Mesendoderm (in vitro differentiated cells): ENCODE data around the gene XXYLT1.
"Not testable (repeated sequence)": the region's sequence is repeated elsewhere in the genome, so short reads cannot be mapped to it uniquely, and the experiment has no call there.

Source experiments
- DNase-seq: peaks from one replicate; pipeline ENCODE4 v3.0.0; 2013
- H2AK5ac ChIP-seq: 2 replicates; pipeline ENCODE4 v1.6.1; 2013; ENCODE audit warnings: low read length, inconsistent platforms
- H2BK120ac ChIP-seq: 2 replicates; pipeline ENCODE4 v1.6.1; 2013; ENCODE audit warnings: low read depth, mild to moderate bottlenecking, low read length, moderate library complexity, mixed read lengths
- H2BK15ac ChIP-seq: replicated peaks from 2 replicates; pipeline ENCODE4 v1.6.1; 2013; ENCODE audit warnings: low read depth, mild to moderate bottlenecking, moderate library complexity
- H2BK5ac ChIP-seq: 2 replicates; pipeline ENCODE4 v1.6.1; 2013; ENCODE audit warnings: low read length, inconsistent platforms
- H3K18ac ChIP-seq: 2 replicates; pipeline ENCODE4 v1.6.1; 2013; ENCODE audit warnings: mild to moderate bottlenecking, low read length, mixed read lengths
- H3K23ac ChIP-seq: one replicate; pipeline ENCODE4 v1.6.1; 2013; ENCODE audit warnings: low read length
- H3K27ac ChIP-seq: 2 replicates; pipeline ENCODE4 v1.5.1; 2013; ENCODE audit warnings: low read depth, mild to moderate bottlenecking, inconsistent platforms, low read length, moderate library complexity
- H3K27me3 ChIP-seq: 2 replicates; pipeline ENCODE4 v1.6.1; 2013; ENCODE audit warnings: low read length, control low read depth, mild to moderate bottlenecking, inconsistent platforms; ENCODE audit not compliant: insufficient read depth, poor library complexity
- H3K36me3 ChIP-seq: 2 replicates; pipeline ENCODE4 v1.6.1; 2013; ENCODE audit warnings: low read length, inconsistent platforms; ENCODE audit not compliant: control insufficient read depth, insufficient read depth
- H3K4ac ChIP-seq: one replicate; pipeline ENCODE4 v1.6.1; 2013; ENCODE audit warnings: low read depth, mild to moderate bottlenecking, low read length, moderate library complexity
- H3K4me1 ChIP-seq: 2 replicates; pipeline ENCODE4 v1.6.1; 2013; ENCODE audit warnings: low read depth, low read length, inconsistent platforms; ENCODE audit not compliant: control insufficient read depth
- H3K4me2 ChIP-seq: 2 replicates; pipeline ENCODE4 v1.6.1; 2013; ENCODE audit warnings: low read length
- H3K4me3 ChIP-seq: 2 replicates; pipeline ENCODE4 v1.5.1; 2013; ENCODE audit warnings: mild to moderate bottlenecking, low read length
- H3K56ac ChIP-seq: one replicate; pipeline ENCODE4 v1.6.1; 2013; ENCODE audit warnings: low read length
- H3K79me1 ChIP-seq: 2 replicates; pipeline ENCODE4 v1.6.1; 2013; ENCODE audit warnings: low read length, inconsistent platforms
- H3K79me2 ChIP-seq: 2 replicates; pipeline ENCODE4 v1.6.1; 2013; ENCODE audit warnings: mild to moderate bottlenecking, low read length; ENCODE audit not compliant: control insufficient read depth, insufficient read depth
- H3K9ac ChIP-seq: 2 replicates; pipeline ENCODE4 v1.6.1; 2013; ENCODE audit warnings: low read length, inconsistent platforms
- H4K5ac ChIP-seq: one replicate; pipeline ENCODE4 v1.6.1; 2013; ENCODE audit warnings: low read length
- H4K8ac ChIP-seq: one replicate; pipeline ENCODE4 v1.6.1; 2013; ENCODE audit warnings: low read depth, mild to moderate bottlenecking, control low read depth, low read length, moderate library complexity
- WGBS: extraction: QIAGEN DNeasy Blood & Tissue Kit; methylation state at CpG from one replicate; pipeline ENCODE4 v1.1.7; 2013; ENCODE audit warnings: low lambda C conversion rate, missing lambda C conversion rate; ENCODE audit not compliant: insufficient coverage; ENCODE audit errors: extremely low coverage; 5-methylcytosine and 5-hydroxymethylcytosine counted together

XXYLT1 gene

GRCh38 chr3:195107031-195107430, 163.9 kb downstream of the XXYLT1 start:
- H3K36me3 ChIP-seq, H4K5ac ChIP-seq, H3K9ac ChIP-seq, H3K18ac ChIP-seq, H3K4me3 ChIP-seq, DNase-seq, H3K79me2 ChIP-seq, H3K23ac ChIP-seq, H3K4me2 ChIP-seq, H3K27ac ChIP-seq, H3K4ac ChIP-seq, H2BK15ac ChIP-seq, H3K56ac ChIP-seq, H3K27me3 ChIP-seq, H2BK120ac ChIP-seq, H4K8ac ChIP-seq, H3K79me1 ChIP-seq, H2AK5ac ChIP-seq, H2BK5ac ChIP-seq, H3K4me1 ChIP-seq: not testable (repeated sequence)
- no CpG with 5 or more reads among the region's 17 CpGs for WGBS

- Histone ChIP-seq H3K4me1 (peaks cover 1% of the 10 kb centered on the region), H3K56ac (peak overlapping the region; percentile 35), H3K79me2 (no peaks in the 10 kb centered on the region), H2AK5ac (no peak overlapping the region), H4K5ac (no peak overlapping the region), H3K18ac (no peak overlapping the region), H3K27ac (no peak overlapping the region), H2BK15ac (no peak overlapping the region), H3K4ac (no peak overlapping the region), H4K8ac (no peak overlapping the region), H3K4me3 (no peak overlapping the region), H3K79me1 (peaks cover 3% of the 10 kb centered on the region), H3K23ac (no peak overlapping the region), H3K9ac (peak overlapping the region; percentile 37), H3K27me3 (no peaks in the 10 kb centered on the region), H2BK120ac (no peak overlapping the region), H3K36me3 (no peaks in the 10 kb centered on the region), H3K4me2 (peak overlapping the region; percentile 11), H2BK5ac (no peak overlapping the region)
- WGBS: no CpG with 5 or more reads among the region's 29 CpGs
- peak; percentile 78 for DNase-seq
Observed at GRCh38 chr3:195106418-195106906, 164.5 kb downstream of the XXYLT1 start.

GRCh38 chr3:195105841-195106417, 165.0 kb downstream of the XXYLT1 start:
- Histone ChIP-seq H3K23ac (no peak overlapping the region), H3K79me2 (no peaks in the 10 kb centered on the region), H3K4me1 (peaks cover 1% of the 10 kb centered on the region), H2BK120ac (no peak overlapping the region), H3K4me2 (peak overlapping the region; percentile 11), H2BK5ac (no peak overlapping the region), H3K56ac (peak overlapping the region; percentile 35), H3K27me3 (no peaks in the 10 kb centered on the region), H3K18ac (no peak overlapping the region), H3K9ac (peak overlapping the region; percentile 37), H3K4ac (no peak overlapping the region), H4K5ac (no peak overlapping the region), H3K4me3 (no peak overlapping the region), H4K8ac (no peak overlapping the region), H2BK15ac (no peak overlapping the region), H3K79me1 (peaks cover 3% of the 10 kb centered on the region), H3K36me3 (no peaks in the 10 kb centered on the region), H3K27ac (no peak overlapping the region), H2AK5ac (no peak overlapping the region)
- no peak for DNase-seq
- WGBS: no CpG with 5 or more reads among the region's 12 CpGs

- no peak for DNase-seq
- Histone ChIP-seq H3K4ac (no peak overlapping the region), H2BK5ac (no peak overlapping the region), H3K79me2 (no peaks in the 10 kb centered on the region), H2AK5ac (no peak overlapping the region), H2BK15ac (no peak overlapping the region), H3K4me2 (no peak overlapping the region), H3K36me3 (no peaks in the 10 kb centered on the region), H3K18ac (no peak overlapping the region), H3K4me1 (peaks cover 1% of the 10 kb centered on the region), H3K9ac (no peak overlapping the region), H3K4me3 (no peak overlapping the region), H3K23ac (no peak overlapping the region), H3K27ac (no peak overlapping the region), H3K79me1 (peaks cover 3% of the 10 kb centered on the region), H2BK120ac (no peak overlapping the region), H3K27me3 (no peaks in the 10 kb centered on the region), H4K8ac (no peak overlapping the region), H3K56ac (no peak overlapping the region), H4K5ac (no peak overlapping the region)
- WGBS: no CpG with 5 or more reads among the region's 13 CpGs
Observed at GRCh38 chr3:195105389-195105788, 165.6 kb downstream of the XXYLT1 start.

GRCh38 chr3:195104340-195104739, 166.6 kb downstream of the XXYLT1 start:
- Histone ChIP-seq H3K9ac (peak overlapping the region; percentile 18), H4K5ac (no peak overlapping the region), H3K4me2 (no peak overlapping the region), H3K4me1 (peaks cover 1% of the 10 kb centered on the region), H2BK15ac (no peak overlapping the region), H3K27ac (no peak overlapping the region), H3K23ac (no peak overlapping the region), H3K4ac (no peak overlapping the region), H3K56ac (peak overlapping the region; percentile 63), H3K79me1 (peaks cover 2% of the 10 kb centered on the region), H2BK120ac (no peak overlapping the region), H2AK5ac (no peak overlapping the region), H3K27me3 (no peaks in the 10 kb centered on the region), H3K79me2 (no peaks in the 10 kb centered on the region), H3K18ac (no peak overlapping the region), H3K36me3 (no peaks in the 10 kb centered on the region), H4K8ac (no peak overlapping the region), H3K4me3 (no peak overlapping the region), H2BK5ac (no peak overlapping the region)
- WGBS: no CpG with 5 or more reads among the region's 8 CpGs
- DNase-seq: no peak

GRCh38 chr3:195103623-195104022, 167.3 kb downstream of the XXYLT1 start:
- no peak overlapping the region for H3K23ac ChIP-seq
- H3K36me3 ChIP-seq: no peaks in the 10 kb centered on the region
- no peak overlapping the region for H4K8ac ChIP-seq
- DNase-seq: no peak
- H3K4me3 ChIP-seq: no peak overlapping the region
- no peak overlapping the region for H2BK5ac ChIP-seq
- no peak overlapping the region for H3K27ac ChIP-seq
- no peak overlapping the region for H2BK120ac ChIP-seq
- H4K5ac ChIP-seq: no peak overlapping the region
- no peak overlapping the region for H3K9ac ChIP-seq
- peak overlapping the region; percentile 50 for H3K56ac ChIP-seq
- H3K18ac ChIP-seq: no peak overlapping the region
- no peaks in the 10 kb centered on the region for H3K27me3 ChIP-seq
- H2AK5ac ChIP-seq: no peak overlapping the region
- peaks cover 1% of the 10 kb centered on the region for H3K4me1 ChIP-seq
- H2BK15ac ChIP-seq: no peak overlapping the region
- no CpG with 5 or more reads among the region's 2 CpGs for WGBS
- H3K79me2 ChIP-seq: no peaks in the 10 kb centered on the region
- H3K4me2 ChIP-seq: no peak overlapping the region
- no peaks in the 10 kb centered on the region for H3K79me1 ChIP-seq
- H3K4ac ChIP-seq: no peak overlapping the region
